VCaP (cell line): ENCODE measurements around the gene SETD7.

Experiments used
- H3K27ac ChIP-seq: fragments of 450-650 bp; 2 replicates; pipeline ENCODE4 v1.5.1; 2017
- TF ChIP-seq, protein P1 (sequence below): fragments of 450-650 bp; conservative IDR thresholded peaks from 2 replicates; pipeline ENCODE4 v1.5.1; 2017; ENCODE audit warnings: mild to moderate bottlenecking, moderate library complexity

Gene SETD7

DNA sequence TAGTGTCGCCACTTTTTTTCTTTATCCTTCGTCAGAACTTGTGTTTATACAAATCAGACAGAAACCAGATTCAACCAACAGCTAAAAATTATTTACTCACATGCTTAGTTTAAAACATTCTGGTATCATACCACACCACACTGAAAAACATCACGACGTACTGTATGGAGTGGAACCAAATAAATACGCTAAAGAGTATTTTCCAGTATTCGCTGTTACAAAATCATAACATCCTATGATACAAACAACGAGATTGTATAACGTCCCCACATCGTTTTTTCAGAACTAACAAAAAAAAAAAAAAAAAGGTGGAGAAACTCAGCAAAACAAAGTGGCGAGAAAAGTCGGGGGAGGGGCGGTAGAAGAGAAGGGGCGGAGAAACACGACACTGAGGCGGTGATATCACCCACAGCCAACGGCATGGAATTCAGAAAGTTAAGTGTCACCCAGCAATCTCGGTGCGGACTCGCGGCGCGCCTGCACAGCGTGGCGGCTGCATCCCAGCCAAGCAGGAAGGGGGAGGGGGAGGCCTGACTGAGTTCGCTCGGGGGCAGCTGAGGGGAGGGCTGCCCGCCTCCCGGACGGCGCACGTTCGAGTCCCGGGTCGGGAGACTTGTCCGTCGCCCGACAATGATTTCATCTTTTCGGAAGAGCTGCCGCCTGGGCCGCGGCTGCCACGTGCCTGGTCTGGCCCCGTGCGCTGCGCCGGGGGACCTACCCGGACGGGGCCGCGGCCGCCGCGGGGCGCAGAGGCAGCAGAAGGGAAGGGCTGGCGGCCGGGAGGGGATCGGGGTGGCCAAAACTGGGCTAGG, 920 bp downstream of the SETD7 start:
- TF ChIP-seq, protein P1, sequence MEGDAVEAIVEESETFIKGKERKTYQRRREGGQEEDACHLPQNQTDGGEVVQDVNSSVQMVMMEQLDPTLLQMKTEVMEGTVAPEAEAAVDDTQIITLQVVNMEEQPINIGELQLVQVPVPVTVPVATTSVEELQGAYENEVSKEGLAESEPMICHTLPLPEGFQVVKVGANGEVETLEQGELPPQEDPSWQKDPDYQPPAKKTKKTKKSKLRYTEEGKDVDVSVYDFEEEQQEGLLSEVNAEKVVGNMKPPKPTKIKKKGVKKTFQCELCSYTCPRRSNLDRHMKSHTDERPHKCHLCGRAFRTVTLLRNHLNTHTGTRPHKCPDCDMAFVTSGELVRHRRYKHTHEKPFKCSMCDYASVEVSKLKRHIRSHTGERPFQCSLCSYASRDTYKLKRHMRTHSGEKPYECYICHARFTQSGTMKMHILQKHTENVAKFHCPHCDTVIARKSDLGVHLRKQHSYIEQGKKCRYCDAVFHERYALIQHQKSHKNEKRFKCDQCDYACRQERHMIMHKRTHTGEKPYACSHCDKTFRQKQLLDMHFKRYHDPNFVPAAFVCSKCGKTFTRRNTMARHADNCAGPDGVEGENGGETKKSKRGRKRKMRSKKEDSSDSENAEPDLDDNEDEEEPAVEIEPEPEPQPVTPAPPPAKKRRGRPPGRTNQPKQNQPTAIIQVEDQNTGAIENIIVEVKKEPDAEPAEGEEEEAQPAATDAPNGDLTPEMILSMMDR: no peak
- peak overlapping the region; percentile 97 for H3K27ac ChIP-seq

DNA sequence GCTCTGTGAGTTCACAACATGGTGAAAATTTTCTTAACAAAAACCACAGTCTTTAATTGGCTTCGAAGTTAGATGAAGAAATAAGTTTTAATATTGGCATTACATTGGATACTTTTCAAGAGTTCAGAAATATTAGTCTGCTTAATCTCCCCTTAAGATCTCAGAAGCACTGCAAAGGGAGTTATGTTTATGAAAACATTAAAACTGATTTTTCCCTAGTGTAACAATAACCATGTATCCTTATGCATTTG, 1.5 kb downstream of the SETD7 start:
- H3K27ac ChIP-seq: peak overlapping the region; percentile 97
- TF ChIP-seq, protein P1: no peak

DNA sequence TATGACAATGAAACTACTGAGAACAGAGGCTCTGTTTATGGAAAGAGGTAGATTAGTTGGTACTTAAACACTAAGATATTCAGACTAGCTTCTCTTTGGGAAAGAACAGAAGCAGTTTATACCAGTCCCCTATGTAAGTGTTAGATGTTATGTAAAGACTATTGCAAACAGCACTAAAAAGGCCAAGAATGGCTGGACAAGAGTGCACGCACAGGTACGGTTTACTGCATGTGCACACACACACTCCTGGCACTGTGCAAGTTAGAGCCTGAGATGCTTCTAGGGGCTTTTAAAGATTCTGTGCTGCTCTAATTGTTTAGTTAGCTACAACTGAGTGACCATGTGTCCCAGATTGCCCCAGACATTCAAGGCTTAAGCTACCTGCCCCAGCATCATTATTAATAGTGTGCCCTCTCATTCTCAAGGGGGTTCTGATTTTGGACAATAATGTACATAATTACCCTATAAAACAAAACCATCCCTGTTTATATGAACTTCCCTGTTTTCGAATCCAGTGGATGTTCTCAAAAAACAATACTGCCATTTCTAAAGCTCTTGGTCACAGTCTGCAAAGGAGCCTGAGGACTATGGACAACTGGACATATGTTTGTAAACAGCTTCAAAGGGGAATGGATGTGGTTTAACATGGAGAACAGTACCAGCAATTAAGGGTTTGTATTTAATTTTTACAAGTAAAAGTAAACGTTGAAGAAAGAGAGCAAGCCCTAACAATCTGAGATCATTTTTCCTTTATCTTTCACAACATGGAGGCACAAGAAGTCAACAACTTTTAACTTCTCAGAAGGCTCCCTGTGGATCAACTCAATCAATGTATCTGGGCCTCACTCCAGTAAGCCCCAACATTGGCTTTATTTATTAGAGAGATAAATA, 2.0 kb downstream of the SETD7 start:
- H3K27ac ChIP-seq: peak overlapping the region; percentile 97

DNA sequence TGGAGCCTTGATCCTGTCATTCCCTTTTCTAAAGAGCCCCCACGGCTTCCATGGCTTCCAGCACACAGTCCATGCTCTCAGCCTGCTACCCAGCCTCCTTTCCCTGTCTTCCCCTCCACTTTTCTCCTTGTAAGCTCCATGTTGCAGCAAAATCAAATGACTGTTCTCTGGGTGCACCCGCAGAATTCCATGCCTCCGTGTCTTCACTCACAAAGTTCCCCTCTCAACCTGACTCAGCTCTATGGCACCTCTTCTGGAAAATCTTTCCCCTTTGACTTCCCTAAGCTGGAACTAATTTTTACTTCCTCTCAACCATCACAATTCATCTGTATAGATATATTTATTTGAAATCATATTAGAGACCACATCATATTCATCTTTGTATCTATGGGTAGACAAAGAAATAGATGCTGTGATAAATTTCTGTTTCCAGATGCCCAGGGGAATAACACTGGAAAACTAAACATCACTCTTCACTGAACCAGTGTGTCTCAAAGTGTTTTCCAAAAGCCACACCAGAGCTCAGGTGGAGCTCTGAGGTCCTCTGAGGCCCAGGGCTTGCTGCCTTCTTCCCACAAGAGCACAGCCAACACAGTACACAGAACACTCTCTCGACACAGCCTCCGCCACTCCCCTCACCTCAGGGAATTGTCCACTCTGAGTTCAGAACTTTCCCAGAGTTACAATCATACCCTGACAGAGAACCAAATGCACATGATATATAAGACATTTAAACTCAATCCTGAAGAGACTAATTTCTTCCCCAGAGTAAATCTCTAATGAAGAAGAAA, 3.3 kb downstream of the SETD7 start:
- H3K27ac ChIP-seq: no peak overlapping the region
- TF ChIP-seq, protein P1: no peak

More for the DNA sequence above, 2.0 kb downstream of the SETD7 start:
- TF ChIP-seq, protein P1: no peak

DNA sequence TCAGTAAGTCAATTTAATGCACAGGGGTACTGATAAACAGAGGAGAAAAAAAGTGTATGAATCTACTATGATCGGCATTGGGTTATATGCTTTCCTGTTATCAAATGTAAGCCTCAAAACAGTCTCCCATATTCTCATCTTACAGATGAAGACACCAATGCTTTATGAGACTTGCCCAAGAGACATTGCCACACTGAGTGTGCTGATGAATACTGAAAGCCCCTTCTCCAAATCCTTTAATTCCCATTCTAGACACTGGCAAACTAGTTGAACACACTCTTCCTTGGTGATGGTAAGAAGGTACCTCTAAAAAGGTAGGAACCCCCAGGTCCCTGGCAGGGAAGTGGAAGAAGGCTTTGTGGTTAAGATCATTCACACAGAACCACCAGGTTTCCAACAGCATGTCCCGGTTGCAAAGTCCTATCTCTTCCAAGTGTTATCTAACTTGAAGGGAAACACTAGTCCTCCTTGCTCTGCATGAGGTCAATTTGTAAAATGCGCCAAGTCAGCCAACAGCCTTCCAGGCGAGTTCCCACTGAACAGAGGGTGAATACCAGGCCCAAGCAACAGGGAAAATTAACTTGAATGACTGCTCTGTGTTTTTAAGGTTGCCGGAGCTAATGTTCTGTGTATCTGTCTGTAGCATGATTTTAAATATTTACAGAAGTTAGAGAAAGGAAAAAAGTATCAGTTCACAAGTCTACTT, 5.1 kb downstream of the SETD7 start:
- H3K27ac ChIP-seq: no peak overlapping the region
- TF ChIP-seq, protein P1: no peak

DNA sequence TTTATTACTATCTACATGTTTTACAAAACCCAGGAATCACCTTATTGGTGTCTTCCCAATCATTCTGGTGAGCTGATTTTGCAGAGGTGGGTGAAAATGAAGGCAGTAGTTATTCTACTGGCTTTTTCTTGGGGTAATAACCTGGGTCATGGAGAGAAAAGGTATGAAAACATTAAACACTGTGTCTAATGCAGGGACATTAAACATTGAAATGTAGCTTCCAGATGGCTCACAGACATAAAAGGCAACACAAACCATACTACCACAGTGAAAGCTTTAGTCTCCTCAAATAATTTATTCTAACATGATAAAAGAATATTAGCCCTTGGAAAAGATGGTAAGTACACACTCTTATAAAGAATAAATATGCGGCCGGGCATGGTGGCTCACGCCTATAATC, 8.0 kb downstream of the SETD7 start:
- TF ChIP-seq, protein P1: no peak
- no peak overlapping the region for H3K27ac ChIP-seq
